RWPE2 (cell line): ENCODE results near the gene CDON.

Experiments
- ATAC-seq: fragments of 200-7000 bp; cut with Tn5 transposase; 3 replicates; pipeline ENCODE4 v1.9.1; 2021; ENCODE audit warnings: low read depth
- DNase-seq: peaks from one replicate; pipeline ENCODE4 v3.0.0-alpha.2; 2020; ENCODE audit warnings: low spot score
- H3K27ac ChIP-seq: fragments of 450-650 bp; 2 replicates; pipeline ENCODE4 v1.5.1; 2017; ENCODE audit warnings: mild to moderate bottlenecking; ENCODE audit not compliant: poor library complexity, severe bottlenecking
- H3K27me3 ChIP-seq: fragments of 250-450 bp; sonication (Bioruptor Pico); 2 replicates; pipeline ENCODE4 v1.5.1; 2021; ENCODE audit warnings: mild to moderate bottlenecking, moderate library complexity; ENCODE audit not compliant: insufficient read depth, poor library complexity, severe bottlenecking
- H3K36me3 ChIP-seq: fragments of 250-450 bp; sonication (Bioruptor Pico); 2 replicates; pipeline ENCODE4 v1.5.1; 2020; ENCODE audit warnings: low read depth, mild to moderate bottlenecking, moderate library complexity
- H3K4me1 ChIP-seq: fragments of 250-450 bp; sonication (Bioruptor Pico); 2 replicates; pipeline ENCODE4 v1.5.1; 2021; ENCODE audit warnings: mild to moderate bottlenecking, moderate library complexity; ENCODE audit not compliant: insufficient read depth, poor library complexity, severe bottlenecking
- H3K4me3 ChIP-seq: fragments of 250-450 bp; sonication (Bioruptor Pico); 2 replicates; pipeline ENCODE4 v1.5.1; 2021; ENCODE audit warnings: mild to moderate bottlenecking, moderate library complexity; ENCODE audit not compliant: severe bottlenecking
- H3K9me3 ChIP-seq: fragments of 250-450 bp; sonication (Bioruptor Pico); 2 replicates; pipeline ENCODE4 v1.5.1; 2021; ENCODE audit warnings: mild to moderate bottlenecking, moderate library complexity; ENCODE audit not compliant: severe bottlenecking
- CTCF ChIP-seq: fragments of 450-650 bp; IDR thresholded peaks from one replicate; pipeline ENCODE4 v1.5.1; 2017; ENCODE audit warnings: mild to moderate bottlenecking, moderate library complexity; ENCODE audit not compliant: poor library complexity, severe bottlenecking

CDON gene

GRCh38 chr11:126063507-126063852 lies 814 bp upstream of the CDON start:
- ATAC-seq = no peak
- H3K4me1 ChIP-seq = peaks cover 4% of the 10 kb centered on the region
- H3K9me3 ChIP-seq = no peaks in the 10 kb centered on the region
- no peak for TF ChIP-seq CTCF
- H3K27ac ChIP-seq = no peak overlapping the region
- no peaks in the 10 kb centered on the region for H3K36me3 ChIP-seq
- no peaks in the 10 kb centered on the region for H3K27me3 ChIP-seq
- no peak for DNase-seq
- H3K4me3 ChIP-seq = peak overlapping the region; percentile 39

- no peak for DNase-seq
- peak overlapping the region; percentile 30 for H3K27ac ChIP-seq
- ATAC-seq = peak; percentile 56
Measured at GRCh38 chr11:126061707-126062678, 673 bp downstream of the CDON start.

GRCh38 chr11:126060757-126061171 lies 1.9 kb downstream of the CDON start:
- ATAC-seq (no peak), DNase-seq (no peak)
- no peaks in the 10 kb centered on the region for H3K36me3 ChIP-seq
- H3K27me3 ChIP-seq = no peaks in the 10 kb centered on the region
- H3K4me1 ChIP-seq = peaks cover 4% of the 10 kb centered on the region
- H3K27ac ChIP-seq = no peak overlapping the region
- no peaks in the 10 kb centered on the region for H3K9me3 ChIP-seq
- no peak overlapping the region for H3K4me3 ChIP-seq
- no peak for TF ChIP-seq CTCF

More at GRCh38 chr11:126061707-126062678, 673 bp downstream of the CDON start:
- Histone ChIP-seq H3K36me3 (no peaks in the 10 kb centered on the region), H3K4me1 (peaks cover 4% of the 10 kb centered on the region), H3K4me3 (peak overlapping the region; percentile 39), H3K27me3 (no peaks in the 10 kb centered on the region), H3K9me3 (no peaks in the 10 kb centered on the region)
- peak; percentile 70 for TF ChIP-seq CTCF

GRCh38 chr11:126059238-126059781 lies 3.4 kb downstream of the CDON start:
- peaks cover 4% of the 10 kb centered on the region for H3K4me1 ChIP-seq
- no peak overlapping the region for H3K27ac ChIP-seq
- H3K27me3 ChIP-seq = no peaks in the 10 kb centered on the region
- no peaks in the 10 kb centered on the region for H3K36me3 ChIP-seq
- H3K4me3 ChIP-seq = no peak overlapping the region
- no peak for TF ChIP-seq CTCF
- no peak for DNase-seq
- H3K9me3 ChIP-seq = no peaks in the 10 kb centered on the region
- ATAC-seq = no peak
